MCF 10A (cell line): ENCODE data around the gene CTNNA1. TPM values are rescaled to one million over a fixed set of nuclear protein-coding genes. Genes with fewer than 3 reads are reported as not detected.

Experiments
- BruUV-seq: library from RNA; stranded (reverse); fragments of 400-500 nt; replicated peaks from 2 replicates; lab custom pipeline; 2021; lab: Mats Ljungman, UMichigan
- CTCF ChIA-PET: fragments of 300-600 bp; sonication (Branson Sonifier 250); formaldehyde crosslinking; extraction: SDS; loops from one replicate; lab custom pipeline; 2021; ENCODE audit warnings: antibody characterized with exemption, inconsistent platforms; lab: Yijun Ruan, JAX
- POLR2A ChIA-PET: fragments of 300-600, 350-650 bp; sonication (Branson Sonifier 250); formaldehyde crosslinking; extraction: SDS; loops from one replicate; lab custom pipeline; 2020; ENCODE audit warnings: antibody characterized with exemption, inconsistent platforms; lab: Yijun Ruan, JAX
- DNase-seq: peaks from one replicate; pipeline ENCODE4 v3.0.0-alpha.2; 2018; ENCODE audit not compliant: unreplicated experiment
- H3K27ac Mint-ChIP-seq: one replicate; pipeline ENCODE4 v1.8.0; 2022; ENCODE audit warnings: mild to moderate bottlenecking, low read depth, mixed read lengths; ENCODE audit not compliant: unreplicated experiment
- H3K27me3 Mint-ChIP-seq: one replicate; pipeline ENCODE4 v1.8.0; 2022; ENCODE audit warnings: mixed read lengths; ENCODE audit not compliant: insufficient read depth, unreplicated experiment
- H3K36me3 Mint-ChIP-seq: one replicate; pipeline ENCODE4 v1.8.0; 2022; ENCODE audit warnings: mild to moderate bottlenecking, moderate library complexity, mixed read lengths; ENCODE audit not compliant: insufficient read depth, unreplicated experiment
- H3K4me1 Mint-ChIP-seq: one replicate; pipeline ENCODE4 v1.8.0; 2022; ENCODE audit warnings: mixed read lengths; ENCODE audit not compliant: insufficient read depth, unreplicated experiment
- H3K4me3 Mint-ChIP-seq: one replicate; pipeline ENCODE4 v1.8.0; 2022; ENCODE audit warnings: mild to moderate bottlenecking, moderate library complexity, mixed read lengths; ENCODE audit not compliant: unreplicated experiment
- H3K9me3 Mint-ChIP-seq: one replicate; pipeline ENCODE4 v1.8.0; 2022; ENCODE audit warnings: mixed read lengths; ENCODE audit not compliant: unreplicated experiment
- CTCF ChIP-seq: fragments of 200-600 bp; IDR thresholded peaks from one replicate; pipeline ENCODE4 v1.8.0; 2022; ENCODE audit warnings: antibody characterized with exemption, mild to moderate bottlenecking; ENCODE audit not compliant: unreplicated experiment
- intact Hi-C: fragments of 100-400 bp; cut with micrococcal nuclease; formaldehyde crosslinking; loops from 2 replicates; pipeline ENCODE4 v1.14.1; 2022
- total RNA-seq: library from RNA; stranded (reverse); gene quantifications from 2 replicates; pipeline ENCODE4 v1.2.3, GENCODE V29; 2022

Gene CTNNA1
- total RNA-seq, 1 experiment from 2014 or later, result 519 TPM

GRCh38 chr5:138933522-138934290 lies 180.5 kb downstream of the CTNNA1 start:
- CTCF ChIA-PET, result interaction anchor here (0.6 to 1.6 kb wide), 3 partner anchors 13 to 327 kb away, joined by 3 to 5 read pairs (median 3); no protein-coding TSS in a partner anchor
- no peaks in the 10 kb centered on the region for H3K27me3 Mint-ChIP-seq
- no peak for DNase-seq
- POLR2A ChIA-PET, result interaction anchor here (1.0 kb wide), 1 partner anchor 169 kb away, joined by 3 read pairs; no protein-coding TSS in a partner anchor
- intact Hi-C loops, result no loop called here
- no peak overlapping the region for H3K27ac Mint-ChIP-seq
- peaks cover 99% of the 10 kb centered on the region for H3K36me3 Mint-ChIP-seq
- H3K4me1 Mint-ChIP-seq, result no peaks in the 10 kb centered on the region
- H3K4me3 Mint-ChIP-seq, result no peak overlapping the region
- TF ChIP-seq CTCF, result no peak
- no peaks in the 10 kb centered on the region for H3K9me3 Mint-ChIP-seq
- no TSS peak for BruUV-seq

- Mint-ChIP-seq H3K9me3 (no peaks in the 10 kb centered on the region), H3K36me3 (peaks cover 92% of the 10 kb centered on the region), H3K27ac (peak overlapping the region; percentile 10), H3K4me3 (no peak overlapping the region), H3K4me1 (no peaks in the 10 kb centered on the region), H3K27me3 (no peaks in the 10 kb centered on the region)
- ChIA-PET CTCF (interaction anchor here (1.6 kb wide), 1 partner anchor 311 kb away, joined by 5 read pairs; no protein-coding TSS in a partner anchor), POLR2A (interaction anchor here (0.6 kb wide), 1 partner anchor 26 kb away, joined by 3 read pairs; no protein-coding TSS in a partner anchor)
- no peak for DNase-seq
- intact Hi-C loops, result loop anchor here (5.0 kb wide), 2 partner anchors 293 to 327 kb away; no protein-coding TSS in a partner anchor
- BruUV-seq, result no TSS peak
- TF ChIP-seq CTCF, result no peak
Observed at GRCh38 chr5:138934971-138935370, 181.7 kb downstream of the CTNNA1 start.

GRCh38 chr5:138935466-138935865 lies 182.2 kb downstream of the CTNNA1 start:
- Mint-ChIP-seq H3K27me3 (no peaks in the 10 kb centered on the region), H3K36me3 (peaks cover 87% of the 10 kb centered on the region)

More at GRCh38 chr5:138935466-138935865, 182.2 kb downstream of the CTNNA1 start:
- Mint-ChIP-seq H3K4me1 (no peaks in the 10 kb centered on the region), H3K27ac (peak overlapping the region; percentile 10), H3K4me3 (no peak overlapping the region), H3K9me3 (no peaks in the 10 kb centered on the region)
- POLR2A ChIA-PET, result interaction anchor here (0.6 kb wide), 1 partner anchor 26 kb away, joined by 3 read pairs; no protein-coding TSS in a partner anchor
- no peak for DNase-seq
- CTCF ChIA-PET, result interaction anchor here (1.4 kb wide), 1 partner anchor 110 kb away, joined by 3 read pairs; no protein-coding TSS in a partner anchor
- BruUV-seq, result no TSS peak
- intact Hi-C loops, result loop anchor here (5.0 kb wide), 2 partner anchors 293 to 327 kb away; no protein-coding TSS in a partner anchor
- TF ChIP-seq CTCF, result no peak
